Measurements from ENCODE around the gene PHF21B.

DNA sequence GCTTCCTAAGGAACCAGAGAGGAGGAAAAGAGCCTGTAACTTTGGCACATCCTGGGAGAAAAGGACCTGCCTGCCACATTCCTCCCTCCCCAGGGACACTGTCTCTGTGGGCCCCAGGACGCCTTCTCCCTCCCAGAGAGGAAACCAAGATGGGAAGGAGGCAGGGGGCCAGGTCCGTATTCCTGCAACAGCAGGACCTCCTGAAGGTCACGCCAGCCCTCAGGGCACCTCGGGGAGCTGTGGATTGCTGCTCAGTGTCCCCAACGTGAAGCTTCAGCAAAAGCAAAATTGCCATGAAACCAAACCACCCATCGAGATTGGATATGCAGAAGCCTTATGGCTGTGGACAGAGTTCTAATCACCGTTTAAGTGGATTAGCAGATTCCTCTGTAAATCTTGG lies 170.7 kb downstream of the PHF21B start:
- TF ChIP-seq, protein P1, sequence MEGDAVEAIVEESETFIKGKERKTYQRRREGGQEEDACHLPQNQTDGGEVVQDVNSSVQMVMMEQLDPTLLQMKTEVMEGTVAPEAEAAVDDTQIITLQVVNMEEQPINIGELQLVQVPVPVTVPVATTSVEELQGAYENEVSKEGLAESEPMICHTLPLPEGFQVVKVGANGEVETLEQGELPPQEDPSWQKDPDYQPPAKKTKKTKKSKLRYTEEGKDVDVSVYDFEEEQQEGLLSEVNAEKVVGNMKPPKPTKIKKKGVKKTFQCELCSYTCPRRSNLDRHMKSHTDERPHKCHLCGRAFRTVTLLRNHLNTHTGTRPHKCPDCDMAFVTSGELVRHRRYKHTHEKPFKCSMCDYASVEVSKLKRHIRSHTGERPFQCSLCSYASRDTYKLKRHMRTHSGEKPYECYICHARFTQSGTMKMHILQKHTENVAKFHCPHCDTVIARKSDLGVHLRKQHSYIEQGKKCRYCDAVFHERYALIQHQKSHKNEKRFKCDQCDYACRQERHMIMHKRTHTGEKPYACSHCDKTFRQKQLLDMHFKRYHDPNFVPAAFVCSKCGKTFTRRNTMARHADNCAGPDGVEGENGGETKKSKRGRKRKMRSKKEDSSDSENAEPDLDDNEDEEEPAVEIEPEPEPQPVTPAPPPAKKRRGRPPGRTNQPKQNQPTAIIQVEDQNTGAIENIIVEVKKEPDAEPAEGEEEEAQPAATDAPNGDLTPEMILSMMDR (IDR thresholded peaks at IDR 0.05): no peak
- TF ChIP-seq POLR2A (IDR thresholded peaks at IDR 0.05): no peak
